BJ (cell line): ENCODE data around the gene UST. TPM values are rescaled to one million over a fixed set of nuclear protein-coding genes. Genes with fewer than 3 reads are reported as not detected.

Experiments
- CTCF ChIA-PET: fragments of 350-600 bp; formaldehyde crosslinking; extraction: SDS; loops from one replicate; lab custom pipeline; 2021; ENCODE audit warnings: antibody characterized with exemption, inconsistent platforms; lab: Yijun Ruan, JAX
- POLR2A ChIA-PET: fragments of 300-600 bp; sonication (Branson Sonifier 250); formaldehyde crosslinking; extraction: SDS; loops from one replicate; lab custom pipeline; 2021; ENCODE audit warnings: antibody characterized with exemption; lab: Charles Lee
- DNase-seq: peaks from one replicate; pipeline ENCODE4 v3.0.0-alpha.2; 2011; ENCODE audit warnings: low read depth
- H3K27me3 ChIP-seq: 2 replicates; pipeline ENCODE4 v1.6.0; 2011; ENCODE audit warnings: low read length; ENCODE audit not compliant: control insufficient read depth, insufficient read depth
- H3K36me3 ChIP-seq: 2 replicates; pipeline ENCODE4 v1.5.1; 2011; ENCODE audit warnings: low read length; ENCODE audit not compliant: control insufficient read depth, insufficient read depth
- H3K4me3 ChIP-seq: 2 replicates; pipeline ENCODE4 v1.5.1; 2011; ENCODE audit warnings: low read depth, mild to moderate bottlenecking, control low read depth, low read length
- polyA plus RNA-seq: library from polyadenylated mRNA; depleted of rRNA; stranded (reverse); fragments of >200 nt; gene quantifications from 2 replicates; pipeline ENCODE4 v1.2.3, GENCODE V29; 2011
- TF ChIP-seq, protein P1 (sequence below): IDR thresholded peaks from 2 replicates; pipeline ENCODE4 v1.5.1; 2011; ENCODE audit warnings: low read depth, mild to moderate bottlenecking, control low read depth, inconsistent platforms, low read length, moderate library complexity; ENCODE audit not compliant: insufficient read depth

The UST gene
- polyA plus RNA-seq, 1 experiment = 6.8 TPM

DNA sequence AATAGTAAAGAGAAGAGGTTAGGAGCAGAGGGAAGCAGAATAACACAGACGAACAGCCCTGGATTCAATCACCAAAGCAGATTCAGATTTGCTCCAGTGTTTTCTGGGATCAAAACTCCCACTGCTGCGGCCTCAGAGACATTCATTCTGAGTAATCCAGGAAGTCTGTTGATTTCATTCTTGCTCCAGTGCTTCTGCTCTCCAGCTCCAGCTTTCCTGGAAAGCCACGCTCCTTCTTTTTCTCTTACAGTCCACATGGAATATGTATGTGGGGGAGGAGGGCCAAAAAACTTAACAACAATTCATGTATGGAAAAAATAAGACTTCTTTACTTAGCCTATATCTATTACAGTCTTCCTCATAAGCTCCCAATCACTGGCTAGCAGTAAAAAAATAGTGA, 26.4 kb upstream of the UST start:
- ChIA-PET POLR2A (no interaction called here), CTCF (interaction anchor here (0.8 to 1.3 kb wide), 3 partner anchors 110 to 254 kb away, joined by 3 to 5 read pairs (median 3); no protein-coding TSS in a partner anchor)
- H3K27me3 ChIP-seq = no peaks in the 10 kb centered on the region
- H3K4me3 ChIP-seq = no peak overlapping the region
- H3K36me3 ChIP-seq = no peaks in the 10 kb centered on the region
- TF ChIP-seq, protein P1, sequence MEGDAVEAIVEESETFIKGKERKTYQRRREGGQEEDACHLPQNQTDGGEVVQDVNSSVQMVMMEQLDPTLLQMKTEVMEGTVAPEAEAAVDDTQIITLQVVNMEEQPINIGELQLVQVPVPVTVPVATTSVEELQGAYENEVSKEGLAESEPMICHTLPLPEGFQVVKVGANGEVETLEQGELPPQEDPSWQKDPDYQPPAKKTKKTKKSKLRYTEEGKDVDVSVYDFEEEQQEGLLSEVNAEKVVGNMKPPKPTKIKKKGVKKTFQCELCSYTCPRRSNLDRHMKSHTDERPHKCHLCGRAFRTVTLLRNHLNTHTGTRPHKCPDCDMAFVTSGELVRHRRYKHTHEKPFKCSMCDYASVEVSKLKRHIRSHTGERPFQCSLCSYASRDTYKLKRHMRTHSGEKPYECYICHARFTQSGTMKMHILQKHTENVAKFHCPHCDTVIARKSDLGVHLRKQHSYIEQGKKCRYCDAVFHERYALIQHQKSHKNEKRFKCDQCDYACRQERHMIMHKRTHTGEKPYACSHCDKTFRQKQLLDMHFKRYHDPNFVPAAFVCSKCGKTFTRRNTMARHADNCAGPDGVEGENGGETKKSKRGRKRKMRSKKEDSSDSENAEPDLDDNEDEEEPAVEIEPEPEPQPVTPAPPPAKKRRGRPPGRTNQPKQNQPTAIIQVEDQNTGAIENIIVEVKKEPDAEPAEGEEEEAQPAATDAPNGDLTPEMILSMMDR = no peak
- no peak for DNase-seq

DNA sequence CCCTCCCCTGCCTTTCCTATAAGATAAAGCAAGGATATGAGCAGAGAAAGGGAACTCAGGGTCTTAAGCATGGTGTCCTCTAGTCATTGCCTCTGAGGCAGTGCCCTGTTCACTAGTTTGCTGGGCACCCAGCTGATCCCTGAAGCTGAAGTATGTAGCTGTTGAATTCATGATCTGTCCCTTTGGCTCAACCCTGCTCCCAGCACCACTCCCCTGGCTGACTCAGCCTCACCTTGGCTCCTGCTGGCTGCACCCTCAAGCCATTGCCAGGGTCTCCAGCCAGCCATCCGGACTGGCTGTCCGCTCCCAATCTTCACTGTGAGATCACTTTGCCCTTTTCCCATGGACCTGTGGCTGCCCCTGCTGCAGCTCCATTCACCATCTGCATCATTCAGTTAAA, 25.9 kb upstream of the UST start:
- DNase-seq = no peak
- CTCF ChIA-PET = interaction anchor here (0.8 to 1.2 kb wide), 2 partner anchors 111 to 253 kb away, joined by 3 read pairs; no protein-coding TSS in a partner anchor
- Histone ChIP-seq H3K27me3 (no peaks in the 10 kb centered on the region), H3K36me3 (no peaks in the 10 kb centered on the region), H3K4me3 (no peak overlapping the region)
- POLR2A ChIA-PET = no interaction called here
- TF ChIP-seq, protein P1 = no peak

DNA sequence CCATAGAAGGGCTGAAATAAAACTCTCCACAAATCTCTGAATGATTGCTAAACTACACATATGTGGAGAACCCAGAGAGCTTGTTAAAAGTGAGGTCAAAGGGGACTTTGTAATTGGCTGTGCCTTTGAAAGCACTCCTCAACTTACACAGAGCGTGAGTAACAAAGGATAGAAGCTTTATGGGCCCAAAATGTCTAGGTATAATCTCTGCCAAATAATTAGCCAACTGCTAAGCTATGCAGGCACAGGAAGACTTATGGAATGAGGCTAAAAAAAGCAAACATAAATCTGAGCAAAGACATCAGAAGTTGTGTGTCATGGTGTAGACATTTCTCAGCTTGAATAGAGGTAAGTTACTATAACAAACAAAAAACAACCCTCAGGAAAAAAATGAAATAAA, 23.3 kb upstream of the UST start:
- Histone ChIP-seq H3K36me3 (no peaks in the 10 kb centered on the region), H3K4me3 (no peak overlapping the region), H3K27me3 (no peaks in the 10 kb centered on the region)
- TF ChIP-seq, protein P1 = no peak
- POLR2A ChIA-PET = interaction anchor here (0.5 kb wide), 1 partner anchor 310 kb away, joined by 3 read pairs; no protein-coding TSS in a partner anchor
- CTCF ChIA-PET = interaction anchor here (0.7 to 1.3 kb wide), 2 partner anchors 127 to 145 kb away, joined by 3 to 9 read pairs; no protein-coding TSS in a partner anchor
- DNase-seq = peak; percentile 93

DNA sequence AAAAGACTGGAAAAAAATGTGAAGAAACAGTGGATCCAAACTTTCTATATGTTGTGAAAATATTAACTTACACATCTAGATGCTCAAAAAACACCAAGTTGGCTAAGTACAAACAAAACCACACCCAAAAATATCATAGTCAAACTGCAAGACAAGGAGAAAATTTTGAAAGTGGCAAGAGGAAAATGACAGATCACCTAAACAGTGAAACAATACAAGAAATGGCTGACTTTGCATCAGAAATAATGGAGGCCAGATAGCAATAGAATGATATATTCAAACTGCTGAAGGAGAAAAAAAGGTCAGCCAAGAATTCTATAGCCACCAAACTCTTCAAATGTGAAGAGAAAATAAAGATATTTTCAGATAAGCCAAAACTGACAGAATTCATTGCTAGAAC, 22.4 kb upstream of the UST start:
- TF ChIP-seq, protein P1 = no peak
- no peak for DNase-seq
- no peaks in the 10 kb centered on the region for H3K27me3 ChIP-seq
- H3K36me3 ChIP-seq = no peaks in the 10 kb centered on the region
- POLR2A ChIA-PET = no interaction called here
- CTCF ChIA-PET = no interaction called here
- no peak overlapping the region for H3K4me3 ChIP-seq

DNA sequence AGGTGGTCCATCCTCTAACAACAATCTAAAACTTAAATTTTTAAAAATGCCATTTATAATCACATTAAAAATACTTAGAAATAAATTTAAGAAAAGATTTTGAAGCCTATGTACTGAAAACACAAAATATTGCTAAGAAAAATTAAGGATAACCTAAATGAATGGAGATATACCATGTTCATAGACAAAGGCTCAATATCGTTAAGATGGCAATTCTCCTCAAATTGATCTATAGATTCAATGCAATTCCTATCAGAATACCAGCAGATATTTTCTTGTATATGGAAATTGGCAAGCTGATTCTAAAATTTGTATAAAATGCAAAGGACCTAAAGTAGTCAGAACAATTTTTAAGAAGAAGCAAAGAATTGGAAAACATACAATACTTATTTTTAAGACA, 19.7 kb upstream of the UST start:
- Histone ChIP-seq H3K27me3 (no peaks in the 10 kb centered on the region), H3K36me3 (no peaks in the 10 kb centered on the region), H3K4me3 (no peak overlapping the region)
- CTCF ChIA-PET = no interaction called here
- TF ChIP-seq, protein P1 = no peak
- POLR2A ChIA-PET = no interaction called here
- no peak for DNase-seq
